SK-N-MC (cell line): ENCODE results near the gene SPTSSB.

Experiments used
- EZH2 ChIP-seq: fragments of 200-600 bp; sonication (generic); IDR thresholded peaks from one replicate; pipeline ENCODE4 v1.6.1; 2017; ENCODE audit warnings: antibody characterized with exemption
- FOXP2 ChIP-seq: optimal IDR thresholded peaks from 2 replicates; pipeline ENCODE3; 2011; ENCODE audit warnings: mild to moderate bottlenecking, moderate library complexity; ENCODE audit not compliant: insufficient read depth; ENCODE audit errors: extremely low read length, control extremely low read depth
- POLR2AphosphoS5 ChIP-seq: IDR thresholded peaks from 2 replicates; pipeline ENCODE4 v1.6.1; 2012; ENCODE audit warnings: mild to moderate bottlenecking, low read depth, low read length, borderline replicate concordance

DNA sequence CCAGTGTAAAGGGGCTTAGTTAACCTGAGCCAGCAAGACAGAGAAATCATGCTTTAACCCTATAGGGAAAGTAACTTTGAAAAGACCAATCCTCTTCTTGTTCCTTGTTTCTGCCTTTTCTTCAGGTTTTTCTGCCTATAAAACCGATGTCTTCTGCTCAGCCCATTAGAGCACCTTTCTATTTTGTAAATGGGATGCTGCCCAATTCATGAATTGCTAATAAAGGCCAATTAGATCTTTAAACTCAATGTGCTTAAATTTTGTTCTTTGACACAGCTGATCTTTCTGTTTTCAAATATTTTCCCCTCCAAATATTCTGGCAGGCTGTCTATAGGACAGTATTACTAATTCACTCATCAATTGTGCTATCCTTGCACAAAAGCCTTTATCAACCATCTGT is 33.8 kb upstream of the SPTSSB start:
- TF ChIP-seq EZH2 (no peak), POLR2AphosphoS5 (no peak), FOXP2 (no peak)
